HEK293 (cell line): ENCODE data around the gene PDE3B.
A peak's percentile ranks its signal among the peaks of the same experiment; 100 is the strongest.
"Not testable (repeated sequence)": the region's sequence is repeated elsewhere in the genome, so short reads cannot be mapped to it uniquely, and the experiment has no call there.

Experiments used
- CTCF ChIA-PET: fragments of 350-600 bp; formaldehyde crosslinking; extraction: SDS; loops from one replicate; lab custom pipeline; 2021; ENCODE audit warnings: antibody characterized with exemption; lab: Yijun Ruan, JAX
- POLR2A ChIA-PET: fragments of 300-600 bp; formaldehyde crosslinking; extraction: SDS; loops from one replicate; lab custom pipeline; 2020; ENCODE audit warnings: antibody characterized with exemption, inconsistent platforms; lab: Yijun Ruan, JAX
- H3K27ac ChIP-seq: fragments of 200-500 bp; sonication (Bioruptor generic); 2 replicates; pipeline ENCODE4 v1.5.1; 2014; ENCODE audit warnings: low read depth, low read length, control low read depth, inconsistent platforms; ENCODE audit errors: extremely low read depth
- H3K36me3 ChIP-seq, 2 experiments: fragments of 200-500 bp in 1 of 2; sonication (Bioruptor generic) in 1 of 2; 1 replicate in 1 of 2; 2 replicates in 1 of 2; pipeline ENCODE4 v1.5.1; 2014 to 2017; ENCODE audit warnings: inconsistent platforms in 2 of 2, low read length in 2 of 2; ENCODE audit not compliant: control insufficient read depth in 2 of 2, insufficient read depth in 1 of 2
- H3K4me1 ChIP-seq: fragments of 200-500 bp; sonication (Bioruptor generic); 2 replicates; pipeline ENCODE4 v1.5.1; 2014; ENCODE audit warnings: mild to moderate bottlenecking, low read length, inconsistent platforms; ENCODE audit not compliant: control insufficient read depth, insufficient read depth
- H3K4me3 ChIP-seq: 2 replicates; pipeline ENCODE4 v1.5.1; 2011; ENCODE audit warnings: low read depth, mild to moderate bottlenecking, control low read depth, low read length, moderate library complexity
- H3K9me3 ChIP-seq: fragments of 200-500 bp; sonication (Bioruptor generic); 2 replicates; pipeline ENCODE4 v1.5.1; 2014; ENCODE audit warnings: low read depth, low read length, inconsistent platforms; ENCODE audit not compliant: control insufficient read depth, insufficient read depth
- FEZF1 ChIP-seq: fragments of 450-650 bp; formaldehyde crosslinking; IDR thresholded peaks from 2 replicates; pipeline ENCODE4 v1.5.1; 2016; ENCODE audit warnings: missing biosample characterization, missing genetic modification characterization
- GLI4 ChIP-seq: fragments of 450-650 bp; formaldehyde crosslinking; IDR thresholded peaks from 2 replicates; pipeline ENCODE4 v1.5.1; 2016; ENCODE audit warnings: missing biosample characterization, missing genetic modification characterization
- HOXA7 ChIP-seq: sonication (generic); formaldehyde crosslinking; IDR thresholded peaks from 2 replicates; pipeline ENCODE4 v1.8.1; 2022; ENCODE audit warnings: missing genetic modification reagents, borderline replicate concordance
- HOXC10 ChIP-seq: sonication (generic); formaldehyde crosslinking; IDR thresholded peaks from 2 replicates; pipeline ENCODE4 v1.8.1; 2023; ENCODE audit warnings: mild to moderate bottlenecking, missing genetic modification reagents
- IKZF3 ChIP-seq: fragments of 450-650 bp; IDR thresholded peaks from 2 replicates; pipeline ENCODE4 v1.5.0; 2018; ENCODE audit warnings: missing biosample characterization, mild to moderate bottlenecking, missing genetic modification characterization, moderate library complexity
- KLF7 ChIP-seq: fragments of 450-650 bp; formaldehyde crosslinking; IDR thresholded peaks from 2 replicates; pipeline ENCODE4 v1.5.1; 2016; ENCODE audit warnings: missing biosample characterization, missing genetic modification characterization, borderline replicate concordance
- PRDM10 ChIP-seq: fragments of 450-650 bp; formaldehyde crosslinking; IDR thresholded peaks from 2 replicates; pipeline ENCODE4 v1.5.1; 2016; ENCODE audit warnings: missing biosample characterization, missing genetic modification characterization
- SETDB1 ChIP-seq: IDR thresholded peaks from one replicate; pipeline ENCODE4 v1.6.1; 2017; ENCODE audit warnings: mild to moderate bottlenecking, low read length, moderate library complexity, mixed read lengths; ENCODE audit not compliant: insufficient read length
- SP2 ChIP-seq: fragments of 450-650 bp; formaldehyde crosslinking; IDR thresholded peaks from 2 replicates; pipeline ENCODE4 v1.5.1; 2016; ENCODE audit warnings: missing biosample characterization, missing genetic modification characterization
- ZBTB21 ChIP-seq: fragments of 450-650 bp; formaldehyde crosslinking; IDR thresholded peaks from 2 replicates; pipeline ENCODE4 v1.5.1; 2017; ENCODE audit warnings: missing biosample characterization, missing genetic modification characterization
- ZBTB8A ChIP-seq: fragments of 450-650 bp; formaldehyde crosslinking; IDR thresholded peaks from 2 replicates; pipeline ENCODE4 v1.5.1; 2016; ENCODE audit warnings: missing biosample characterization, missing genetic modification characterization
- ZNF112 ChIP-seq: fragments of 450-650 bp; formaldehyde crosslinking; IDR thresholded peaks from 2 replicates; pipeline ENCODE4 v1.5.0; 2017; ENCODE audit warnings: missing biosample characterization, missing genetic modification characterization
- ZNF121 ChIP-seq: fragments of 450-650 bp; formaldehyde crosslinking; IDR thresholded peaks from 2 replicates; pipeline ENCODE4 v1.5.1; 2016; ENCODE audit warnings: missing biosample characterization, missing genetic modification characterization
- ZNF133 ChIP-seq: fragments of 450-650 bp; formaldehyde crosslinking; IDR thresholded peaks from 2 replicates; pipeline ENCODE4 v1.5.1; 2016; ENCODE audit warnings: missing biosample characterization, missing genetic modification characterization
- ZNF211 ChIP-seq: fragments of 450-650 bp; formaldehyde crosslinking; IDR thresholded peaks from 2 replicates; pipeline ENCODE4 v1.5.1; 2016; ENCODE audit warnings: low read depth, missing biosample characterization, missing genetic modification characterization
- ZNF23 ChIP-seq: fragments of 450-650 bp; formaldehyde crosslinking; IDR thresholded peaks from 2 replicates; pipeline ENCODE4 v1.5.1; 2016; ENCODE audit warnings: missing biosample characterization, missing genetic modification characterization, borderline replicate concordance
- ZNF266 ChIP-seq: fragments of 450-650 bp; formaldehyde crosslinking; IDR thresholded peaks from 2 replicates; pipeline ENCODE4 v1.5.1; 2016; ENCODE audit warnings: missing biosample characterization, missing genetic modification characterization, low read depth
- ZNF311 ChIP-seq: fragments of 450-650 bp; formaldehyde crosslinking; IDR thresholded peaks from 2 replicates; pipeline ENCODE4 v1.5.1; 2017; ENCODE audit warnings: missing biosample characterization, missing genetic modification characterization, borderline replicate concordance
- ZNF560 ChIP-seq: fragments of 450-650 bp; formaldehyde crosslinking; IDR thresholded peaks from 2 replicates; pipeline ENCODE4 v1.5.1; 2017; ENCODE audit warnings: missing biosample characterization, missing genetic modification characterization, borderline replicate concordance
- ZNF610 ChIP-seq: fragments of 450-650 bp; formaldehyde crosslinking; IDR thresholded peaks from 2 replicates; pipeline ENCODE4 v1.5.1; 2016; ENCODE audit warnings: missing biosample characterization, missing genetic modification characterization, borderline replicate concordance
- ZNF626 ChIP-seq: fragments of 450-650 bp; sonication (Bioruptor Pico); formaldehyde crosslinking; IDR thresholded peaks from 2 replicates; pipeline ENCODE4 v1.5.1; 2018; ENCODE audit warnings: missing biosample characterization, missing genetic modification characterization, inconsistent platforms
- ZNF629 ChIP-seq: fragments of 450-650 bp; formaldehyde crosslinking; IDR thresholded peaks from 2 replicates; pipeline ENCODE4 v1.5.1; 2017; ENCODE audit warnings: missing biosample characterization, missing genetic modification characterization
- ZNF660 ChIP-seq: fragments of 450-650 bp; IDR thresholded peaks from 2 replicates; pipeline ENCODE4 v1.5.1; 2018; ENCODE audit warnings: missing biosample characterization, mild to moderate bottlenecking, missing genetic modification characterization
- ZNF76 ChIP-seq: fragments of 450-650 bp; formaldehyde crosslinking; IDR thresholded peaks from 2 replicates; pipeline ENCODE4; 2016; ENCODE audit warnings: low read depth, missing biosample characterization, missing genetic modification characterization, borderline replicate concordance
- ZNF837 ChIP-seq: fragments of 450-650 bp; formaldehyde crosslinking; IDR thresholded peaks from 2 replicates; pipeline ENCODE4 v1.5.1; 2016; ENCODE audit warnings: missing biosample characterization, missing genetic modification characterization
- ZSCAN16 ChIP-seq: fragments of 450-650 bp; formaldehyde crosslinking; IDR thresholded peaks from 2 replicates; pipeline ENCODE4 v1.5.1; 2016; ENCODE audit warnings: missing biosample characterization, missing genetic modification characterization
- ZSCAN30 ChIP-seq: fragments of 450-650 bp; IDR thresholded peaks from 2 replicates; pipeline ENCODE4 v1.5.1; 2018; ENCODE audit warnings: missing biosample characterization, mild to moderate bottlenecking, missing genetic modification characterization, moderate library complexity

PDE3B gene

GRCh38 chr11:14678350-14678749, 34.7 kb downstream of the PDE3B start (continued):
- TF ChIP-seq HOXA7 (CRISPR knock-in tag), result no peak
- no peak for TF ChIP-seq ZNF837
- no peak for TF ChIP-seq ZSCAN16
- no peak for TF ChIP-seq ZNF76 (tag by site-specific recombination)
- TF ChIP-seq GLI4 (tag by site-specific recombination), result no peak
- no peak for TF ChIP-seq ZNF629 (tag by site-specific recombination)
- TF ChIP-seq ZNF133 (tag by site-specific recombination), result no peak
- no peak for TF ChIP-seq ZNF626 (tag by site-specific recombination)
- no peak for TF ChIP-seq SP2 (tag by site-specific recombination)
- TF ChIP-seq ZNF23 (tag by site-specific recombination), result no peak

- Histone ChIP-seq H3K9me3 (no peaks in the 10 kb centered on the region), H3K27ac (no peak overlapping the region), H3K4me1 (no peaks in the 10 kb centered on the region), H3K4me3 (no peak overlapping the region), H3K36me3 (no peaks in the 10 kb centered on the region)
- ChIA-PET POLR2A (no interaction called here), CTCF (interaction anchor here (0.6 kb wide), 1 partner anchor 143 kb away, joined by 4 read pairs; no protein-coding TSS in a partner anchor)
- TF ChIP-seq ZNF23 (tag by site-specific recombination), result no peak
- no peak for TF ChIP-seq ZNF112 (tag by site-specific recombination)
- no peak for TF ChIP-seq ZNF560 (tag by site-specific recombination)
- TF ChIP-seq ZNF311, result no peak
- TF ChIP-seq ZNF211 (tag by site-specific recombination), result no peak
- no peak for TF ChIP-seq SP2 (tag by site-specific recombination)
- TF ChIP-seq FEZF1, result no peak
- no peak for TF ChIP-seq PRDM10 (tag by site-specific recombination)
- no peak for TF ChIP-seq ZNF121
Measured at GRCh38 chr11:14679662-14680061, 36.1 kb downstream of the PDE3B start.

GRCh38 chr11:14684234-14684915, 40.8 kb downstream of the PDE3B start:
- peak; percentile 66 for TF ChIP-seq SETDB1
- H3K27ac ChIP-seq, H3K4me1 ChIP-seq, CTCF ChIA-PET, H3K4me3 ChIP-seq, H3K9me3 ChIP-seq, POLR2A ChIA-PET, H3K36me3 ChIP-seq: not testable (repeated sequence)

- H3K4me3 ChIP-seq, result no peak overlapping the region
- ChIA-PET POLR2A (no interaction called here), CTCF (interaction anchor here (0.8 kb wide), 1 partner anchor 20 kb away, joined by 3 read pairs; no protein-coding TSS in a partner anchor)
- H3K36me3 ChIP-seq, result no peaks in the 10 kb centered on the region
- H3K27ac ChIP-seq, result no peak overlapping the region
- H3K9me3 ChIP-seq, result no peaks in the 10 kb centered on the region
- H3K4me1 ChIP-seq, result no peaks in the 10 kb centered on the region
- TF ChIP-seq ZBTB21, result no peak
- no peak for TF ChIP-seq ZNF610 (tag by site-specific recombination)
- TF ChIP-seq HOXA7 (CRISPR knock-in tag), result no peak
- no peak for TF ChIP-seq ZSCAN30 (tag by site-specific recombination)
- TF ChIP-seq ZNF660 (tag by site-specific recombination), result no peak
- TF ChIP-seq KLF7 (tag by site-specific recombination), result no peak
- no peak for TF ChIP-seq IKZF3 (tag by site-specific recombination)
- TF ChIP-seq ZBTB8A (tag by site-specific recombination), result no peak
- no peak for TF ChIP-seq ZNF266
- no peak for TF ChIP-seq HOXC10 (CRISPR knock-in tag)
Measured at GRCh38 chr11:14687456-14687855, 43.9 kb downstream of the PDE3B start.
